ENCODE data around the gene ZBTB32.

ZBTB32 gene

DNA sequence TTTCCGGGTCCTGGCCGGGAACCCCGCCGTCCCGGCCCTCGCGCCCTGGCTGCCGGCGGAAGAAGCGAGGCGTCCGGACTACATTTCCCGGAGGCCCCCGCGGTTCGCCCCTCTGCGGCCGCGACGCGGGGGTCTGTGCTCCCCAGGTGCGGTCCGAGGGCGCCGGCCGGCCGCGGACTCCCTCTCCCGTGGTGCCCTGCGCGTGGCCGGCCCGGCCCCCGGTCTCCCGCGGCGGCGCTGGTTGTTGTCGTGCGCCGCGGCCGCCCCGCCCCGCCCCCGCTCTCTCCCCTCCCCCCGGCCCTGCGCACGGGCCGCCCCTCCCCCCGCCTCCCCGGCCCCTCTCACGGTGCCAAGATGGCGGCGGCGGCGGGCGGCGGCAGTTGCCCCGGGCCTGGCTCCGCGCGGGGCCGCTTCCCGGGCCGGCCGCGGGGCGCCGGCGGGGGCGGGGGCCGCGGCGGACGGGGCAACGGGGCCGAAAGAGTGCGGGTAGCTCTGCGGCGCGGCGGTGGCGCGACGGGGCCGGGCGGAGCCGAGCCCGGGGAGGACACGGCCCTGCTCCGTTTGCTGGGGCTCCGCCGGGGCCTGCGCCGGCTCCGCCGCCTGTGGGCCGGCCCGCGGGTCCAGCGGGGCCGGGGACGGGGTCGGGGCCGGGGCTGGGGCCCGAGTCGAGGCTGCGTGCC is 13.4 kb downstream of the ZBTB32 start, which contains the start of gene KMT2B (continued):
- 0 out of 2 replicates have a peak, but pooled peaks have one; percentile 13 for TF ChIP-seq ZNF677 (tag by site-specific recombination; IDR thresholded peaks at IDR 0.05)
- TF ChIP-seq ZNF830 (tag by site-specific recombination; IDR thresholded peaks at IDR 0.05; ENCODE audit: low read depth), result no peak
- peak; percentile 85; the same call in 1 of the 2 replicates for TF ChIP-seq ZNF561 (tag by site-specific recombination; IDR thresholded peaks at IDR 0.05; ENCODE audit: borderline replicate concordance)
- peak; percentile 94 for TF ChIP-seq GLIS2 (tag by site-specific recombination; IDR thresholded peaks at IDR 0.05)
- peak; percentile 76 for TF ChIP-seq ZIC2 (tag by site-specific recombination; IDR thresholded peaks at IDR 0.05)
- TF ChIP-seq GLIS1 (tag by site-specific recombination; IDR thresholded peaks at IDR 0.05), result peak; percentile 99
- no peak for TF ChIP-seq ATF2 (tag by site-specific recombination; IDR thresholded peaks at IDR 0.05; ENCODE audit: low read depth)
- no peak for TF ChIP-seq MEIS1 (CRISPR knock-in tag; IDR thresholded peaks at IDR 0.05; ENCODE audit: borderline replicate concordance)
- TF ChIP-seq KLF8 (tag by site-specific recombination; IDR thresholded peaks at IDR 0.05), result peak; percentile 70; the same call in 1 of the 2 replicates
- TF ChIP-seq ZBTB7A (tag by site-specific recombination; IDR thresholded peaks at IDR 0.05; ENCODE audit: low read depth), result peak; percentile 2; the same call in 1 of the 2 replicates

- POLR2A ChIA-PET, result interaction anchor here (0.7 to 2.3 kb wide), 9 partner anchors 9 to 106 kb away, joined by 3 to 24 read pairs (median 5); partner anchors contain the start of genes COX6B1, HAUS5, HSPB6 and LIN37
- peak overlapping the region; percentile 93 for H3K27ac ChIP-seq (ENCODE audit: extremely low read depth, low read depth, low read length)
- TF ChIP-seq ZNF433 (tag by site-specific recombination; IDR thresholded peaks at IDR 0.05; ENCODE audit: low read depth) (no peak), ZNF654 (tag by site-specific recombination; IDR thresholded peaks at IDR 0.05; ENCODE audit: low read depth) (no peak), ZNF391 (tag by site-specific recombination; IDR thresholded peaks at IDR 0.05; ENCODE audit: borderline replicate concordance, low read depth) (0 out of 2 replicates have a peak, but pooled peaks have one; percentile 43), ZNF140 (tag by site-specific recombination; IDR thresholded peaks at IDR 0.05) (no peak), ZNF449 (tag by site-specific recombination; IDR thresholded peaks at IDR 0.05) (no peak), ZEB2 (tag by site-specific recombination; IDR thresholded peaks at IDR 0.05) (peak; percentile 70), ZNF626 (tag by site-specific recombination; IDR thresholded peaks at IDR 0.05) (no peak), ZNF362 (tag by site-specific recombination; IDR thresholded peaks at IDR 0.05) (no peak), PRDM1 (tag by site-specific recombination; IDR thresholded peaks at IDR 0.05) (no peak), ZNF221 (tag by site-specific recombination; IDR thresholded peaks at IDR 0.05; ENCODE audit: borderline replicate concordance) (no peak), ZNF18 (tag by site-specific recombination; IDR thresholded peaks at IDR 0.05) (no peak), INSM2 (tag by site-specific recombination; IDR thresholded peaks at IDR 0.05) (no peak), HOXD13 (CRISPR knock-in tag; IDR thresholded peaks at IDR 0.05; ENCODE audit: borderline replicate concordance) (no peak)
- TF ChIP-seq, protein P1, sequence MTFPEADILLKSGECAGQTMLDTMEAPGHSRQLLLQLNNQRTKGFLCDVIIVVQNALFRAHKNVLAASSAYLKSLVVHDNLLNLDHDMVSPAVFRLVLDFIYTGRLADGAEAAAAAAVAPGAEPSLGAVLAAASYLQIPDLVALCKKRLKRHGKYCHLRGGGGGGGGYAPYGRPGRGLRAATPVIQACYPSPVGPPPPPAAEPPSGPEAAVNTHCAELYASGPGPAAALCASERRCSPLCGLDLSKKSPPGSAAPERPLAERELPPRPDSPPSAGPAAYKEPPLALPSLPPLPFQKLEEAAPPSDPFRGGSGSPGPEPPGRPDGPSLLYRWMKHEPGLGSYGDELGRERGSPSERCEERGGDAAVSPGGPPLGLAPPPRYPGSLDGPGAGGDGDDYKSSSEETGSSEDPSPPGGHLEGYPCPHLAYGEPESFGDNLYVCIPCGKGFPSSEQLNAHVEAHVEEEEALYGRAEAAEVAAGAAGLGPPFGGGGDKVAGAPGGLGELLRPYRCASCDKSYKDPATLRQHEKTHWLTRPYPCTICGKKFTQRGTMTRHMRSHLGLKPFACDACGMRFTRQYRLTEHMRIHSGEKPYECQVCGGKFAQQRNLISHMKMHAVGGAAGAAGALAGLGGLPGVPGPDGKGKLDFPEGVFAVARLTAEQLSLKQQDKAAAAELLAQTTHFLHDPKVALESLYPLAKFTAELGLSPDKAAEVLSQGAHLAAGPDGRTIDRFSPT (tag by site-specific recombination; IDR thresholded peaks at IDR 0.05), result peak; percentile 75
- TF ChIP-seq, protein P2, sequence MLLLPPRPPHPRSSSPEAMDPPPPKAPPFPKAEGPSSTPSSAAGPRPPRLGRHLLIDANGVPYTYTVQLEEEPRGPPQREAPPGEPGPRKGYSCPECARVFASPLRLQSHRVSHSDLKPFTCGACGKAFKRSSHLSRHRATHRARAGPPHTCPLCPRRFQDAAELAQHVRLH (tag by site-specific recombination; IDR thresholded peaks at IDR 0.05), result no peak
Observed at GRCh38 chr19:35718345-35719041, 14.1 kb downstream of the ZBTB32 start.

More at GRCh38 chr19:35718345-35719041, 14.1 kb downstream of the ZBTB32 start:
- Histone ChIP-seq H3K36me3 (ENCODE audit: control insufficient read depth in 2 of 2, insufficient read depth in 1 of 2, low read length in 2 of 2) (peaks cover 40 to 42% of the 10 kb centered on the region in 2 experiments), H3K4me3 (ENCODE audit: low read depth, low read length) (peak overlapping the region; percentile 65), H3K4me1 (ENCODE audit: control insufficient read depth, insufficient read depth, low read length) (peaks cover 23% of the 10 kb centered on the region), H3K9me3 (ENCODE audit: control insufficient read depth, insufficient read depth, low read depth, low read length) (no peaks in the 10 kb centered on the region)
- CTCF ChIA-PET, result interaction anchor here (0.5 to 1.3 kb wide), 9 partner anchors 10 to 214 kb away, joined by 3 to 12 read pairs (median 4); partner anchors contain the start of gene IGFLR1

Data from HEK293 (cell line).